Psoas muscle (tissue), 8 donors: ENCODE data around the gene RTRAF. TPM values are rescaled to one million over a fixed set of nuclear protein-coding genes. Genes with fewer than 3 reads are reported as not detected.
A peak's percentile ranks its signal among the peaks of the same experiment; 100 is the strongest.

ENCODE experiments used
- ATAC-seq, 4 donors: fragments of 200-7000 bp; cut with Tn5 transposase; one replicate each; pipeline ENCODE4 v1.9.1; 2020; ENCODE audit warnings: moderate library complexity in 3 of 4, mild to moderate bottlenecking in 2 of 4
- DNase-seq, 2 donors: peaks; one replicate each; pipeline ENCODE4 v3.0.0-alpha.2; 2020
- H3K27ac ChIP-seq: fragments of 200-600 bp; one replicate; pipeline ENCODE4 v1.8.0; 2022
- H3K27me3 ChIP-seq, 3 donors: fragments of 200-600 bp in 1 of 3; one replicate each; pipeline versions ENCODE4 v1.6.1 to v1.8.0; 2013 to 2022; ENCODE audit warnings: low read length in 2 of 3, mild to moderate bottlenecking in 2 of 3, moderate library complexity in 1 of 3; ENCODE audit not compliant: insufficient read depth in 3 of 3
- H3K36me3 ChIP-seq, 2 donors: fragments of 200-600 bp in 1 of 2; one replicate each; pipeline versions ENCODE4 v1.6.1 to v1.8.0; 2013 to 2022; ENCODE audit warnings: low read depth in 1 of 2, mild to moderate bottlenecking in 1 of 2, moderate library complexity in 1 of 2; ENCODE audit not compliant: insufficient read depth in 1 of 2
- H3K4me1 ChIP-seq: fragments of 200-600 bp; one replicate; pipeline ENCODE4 v1.8.0; 2022
- H3K4me3 ChIP-seq: fragments of 200-600 bp; one replicate; pipeline ENCODE4 v1.8.0; 2022; ENCODE audit warnings: mild to moderate bottlenecking
- H3K9me3 ChIP-seq: fragments of 200-600 bp; one replicate; pipeline ENCODE4 v1.8.0; 2022
- CTCF ChIP-seq: fragments of 200-600 bp; IDR thresholded peaks from one replicate; pipeline ENCODE4 v1.8.0; 2022; ENCODE audit warnings: antibody characterized with exemption
- WGBS, 3 donors: extraction: QIAGEN DNeasy Blood & Tissue Kit; methylation state at CpG; one replicate each; pipeline versions ENCODE4 v1.1.6 to v1.1.7; 2013; 5-methylcytosine and 5-hydroxymethylcytosine counted together
- intact Hi-C, 2 donors: fragments of 100-400 bp; cut with DNase I; formaldehyde crosslinking; loops; one replicate each; pipeline versions ENCODE4 v1.11.0 to v1.14.2; 2022
- polyA plus RNA-seq, 3 donors: library from polyadenylated mRNA; stranded (reverse); fragments of 200-250 nt; gene quantifications; one replicate each; pipeline ENCODE4 v1.2.3, GENCODE V29; 2013
- total RNA-seq, 4 donors: library from RNA; stranded (reverse); fragmentation: NEBNext Ultra II Directional in 2 of 4; extraction: Animal tissue kit (Norgen Biotek cat#: 25700) in 2 of 4; gene quantifications; one replicate each; pipeline versions ENCODE4 v1.2.1 to v1.2.4, GENCODE V29; 2021 to 2023
- donor health status: healthy with polysubstance abuse.
- donor health status: DM: no; HTN: no; CAD: no; lungs with moderate emphysema.
- donor health status: Bipolar disorder and iron deficiency.
- donor health status: healthy.
- donor health status: DM: yes; HTN: yes; CAD: no.
- donor health status: DM: no; HTN: no; CAD: no.
- donor health status: DM: no; HTN: no; CAD: no.
- donor health status: DM: yes; HTN: yes; CAD: no.

The RTRAF gene
- total and polyA plus RNA-seq, 7 donors = 110 to 174 (median 153) TPM

- TF ChIP-seq CTCF = no peak
- H3K4me3 ChIP-seq = no peak overlapping the region
- ATAC-seq (no peak), DNase-seq (no peak)
- H3K27ac ChIP-seq = no peak overlapping the region
- 91 to 93% (median 91%) methylated on average over 7 of the region's 7 CpGs for WGBS, 3 donors
- no peaks in the 10 kb centered on the region for H3K27me3 ChIP-seq
- no peaks in the 10 kb centered on the region for H3K9me3 ChIP-seq
- no peaks in the 10 kb centered on the region for H3K36me3 ChIP-seq
- intact Hi-C loops = no loop called here
- no peaks in the 10 kb centered on the region for H3K4me1 ChIP-seq
Measured at GRCh38 chr14:51972566-51972965, 16.8 kb upstream of the RTRAF start.

GRCh38 chr14:51977075-51977474 lies 12.3 kb upstream of the RTRAF start:
- ATAC-seq = no peak
- H3K4me1 ChIP-seq = no peaks in the 10 kb centered on the region
- intact Hi-C loops = loop anchor here in 1 of 2 donors (5.0 kb wide), 1 partner anchor 195 kb away; no protein-coding TSS in a partner anchor

GRCh38 chr14:51978681-51979085 lies 10.7 kb upstream of the RTRAF start:
- Histone ChIP-seq H3K27ac (no peak overlapping the region), H3K4me3 (no peak overlapping the region), H3K9me3 (no peaks in the 10 kb centered on the region), H3K36me3 (no peaks in the 10 kb centered on the region), H3K27me3 (no peaks in the 10 kb centered on the region), H3K4me1 (no peaks in the 10 kb centered on the region)
- peak in 1 of 4 donors; percentile 10 for ATAC-seq
- TF ChIP-seq CTCF = no peak
- 31 to 43% (median 34%) methylated on average over 2 of the region's 2 CpGs for WGBS, 3 donors
- intact Hi-C loops = loop anchor here in 1 of 2 donors (5.0 kb wide), 1 partner anchor 196 kb away; no protein-coding TSS in a partner anchor
- DNase-seq = no peak

More at GRCh38 chr14:51977075-51977474, 12.3 kb upstream of the RTRAF start:
- Histone ChIP-seq H3K9me3 (no peaks in the 10 kb centered on the region), H3K27ac (no peak overlapping the region), H3K4me3 (no peak overlapping the region), H3K27me3 (no peaks in the 10 kb centered on the region), H3K36me3 (no peaks in the 10 kb centered on the region)
- 93 to 98% (median 97%) methylated on average over 5 of the region's 5 CpGs for WGBS, 3 donors
- TF ChIP-seq CTCF = no peak
- no peak for DNase-seq

- intact Hi-C loops = loop anchor here in 1 of 2 donors (5.0 kb wide), 1 partner anchor 197 kb away; no protein-coding TSS in a partner anchor
- peak; percentile 56 to 85 (median 65) for ATAC-seq
- Histone ChIP-seq H3K4me1 (no peaks in the 10 kb centered on the region), H3K4me3 (no peak overlapping the region), H3K9me3 (no peaks in the 10 kb centered on the region), H3K27me3 (no peaks in the 10 kb centered on the region), H3K27ac (no peak overlapping the region), H3K36me3 (no peaks in the 10 kb centered on the region)
- peak; percentile 73 to 84 for DNase-seq
- TF ChIP-seq CTCF = peak; percentile 91
- WGBS, 3 donors = 22 to 25% (median 24%) methylated on average over 17 of the region's 17 CpGs
Measured at GRCh38 chr14:51979088-51979709, 10.1 kb upstream of the RTRAF start.
